Calu3 (cell line): ENCODE data around the gene APC2. TPM values are rescaled to one million over a fixed set of nuclear protein-coding genes. Genes with fewer than 3 reads are reported as not detected.
A peak's percentile ranks its signal among the peaks of the same experiment; 100 is the strongest.

Source experiments
- BruUV-seq: library from RNA; stranded (reverse); fragments of 400-500 nt; replicated peaks from 2 replicates; lab custom pipeline; 2021; lab: Mats Ljungman, UMichigan
- CTCF ChIA-PET: fragments of 300-600 bp; sonication (Branson Sonifier 250); formaldehyde crosslinking; loops from one replicate; lab custom pipeline; 2022; ENCODE audit warnings: antibody characterized with exemption; lab: Charles Lee
- DNase-seq: peaks from one replicate; pipeline ENCODE4 v3.0.0; 2022
- H3K27ac Mint-ChIP-seq: one replicate; pipeline ENCODE4 v1.8.0; 2022; ENCODE audit warnings: mixed read lengths; ENCODE audit not compliant: unreplicated experiment
- H3K27me3 Mint-ChIP-seq: one replicate; pipeline ENCODE4 v1.8.0; 2022; ENCODE audit warnings: mixed read lengths; ENCODE audit not compliant: unreplicated experiment
- H3K36me3 Mint-ChIP-seq: one replicate; pipeline ENCODE4 v1.8.0; 2022; ENCODE audit warnings: mild to moderate bottlenecking, moderate library complexity, mixed read lengths; ENCODE audit not compliant: insufficient read depth, unreplicated experiment
- H3K4me1 Mint-ChIP-seq: one replicate; pipeline ENCODE4 v1.8.0; 2022; ENCODE audit warnings: mild to moderate bottlenecking, low read depth, mixed read lengths; ENCODE audit not compliant: unreplicated experiment
- H3K4me3 Mint-ChIP-seq: one replicate; pipeline ENCODE4 v1.8.0; 2022; ENCODE audit warnings: mild to moderate bottlenecking, low read depth, moderate library complexity, mixed read lengths; ENCODE audit not compliant: unreplicated experiment
- H3K9me3 Mint-ChIP-seq: one replicate; pipeline ENCODE4 v1.8.0; 2022; ENCODE audit warnings: low read depth, mixed read lengths; ENCODE audit not compliant: unreplicated experiment
- CTCF ChIP-seq: fragments of 200-600 bp; IDR thresholded peaks from one replicate; pipeline ENCODE4 v1.8.0; 2022; ENCODE audit warnings: antibody characterized with exemption; ENCODE audit not compliant: unreplicated experiment
- intact Hi-C: fragments of 100-400 bp; cut with micrococcal nuclease; formaldehyde crosslinking; loops from one replicate; pipeline ENCODE4 v1.10.0; 2022; ENCODE audit not compliant: unreplicated experiment
- total RNA-seq: library from RNA; stranded (reverse); gene quantifications from 2 replicates; pipeline ENCODE4 v1.2.3, GENCODE V29; 2022

Gene APC2
- total RNA-seq, 1 experiment from 2014 or later = 0.12 TPM

- H3K4me1 Mint-ChIP-seq = no peaks in the 10 kb centered on the region
- H3K9me3 Mint-ChIP-seq = no peaks in the 10 kb centered on the region
- CTCF ChIA-PET = interaction anchor here (0.7 kb wide), 1 partner anchor 37 kb away, joined by 3 read pairs; no protein-coding TSS in a partner anchor
- H3K36me3 Mint-ChIP-seq = peaks cover 40% of the 10 kb centered on the region
- H3K4me3 Mint-ChIP-seq = peak overlapping the region; percentile 14
- H3K27ac Mint-ChIP-seq = no peak overlapping the region
- BruUV-seq = no TSS peak
- H3K27me3 Mint-ChIP-seq = peaks cover 52% of the 10 kb centered on the region
- intact Hi-C loops = no loop called here
- DNase-seq = no peak
- TF ChIP-seq CTCF = no peak
Measured at GRCh38 chr19:1446713-1447481, 3.0 kb upstream of the APC2 start.

- CTCF ChIA-PET = no interaction called here
- intact Hi-C loops = no loop called here
- TF ChIP-seq CTCF = no peak
- BruUV-seq = no TSS peak
- Mint-ChIP-seq H3K27ac (no peak overlapping the region), H3K27me3 (peaks cover 58% of the 10 kb centered on the region), H3K36me3 (peaks cover 34% of the 10 kb centered on the region), H3K4me3 (no peak overlapping the region), H3K4me1 (no peaks in the 10 kb centered on the region), H3K9me3 (no peaks in the 10 kb centered on the region)
- no peak for DNase-seq
Measured at GRCh38 chr19:1447504-1447903, 2.4 kb upstream of the APC2 start.

GRCh38 chr19:1447944-1448343, 2.0 kb upstream of the APC2 start:
- Mint-ChIP-seq H3K36me3 (peaks cover 30% of the 10 kb centered on the region), H3K9me3 (no peaks in the 10 kb centered on the region), H3K4me3 (no peak overlapping the region), H3K4me1 (no peaks in the 10 kb centered on the region), H3K27ac (no peak overlapping the region), H3K27me3 (peaks cover 62% of the 10 kb centered on the region)
- BruUV-seq = no TSS peak
- intact Hi-C loops = no loop called here
- DNase-seq = no peak
- CTCF ChIA-PET = interaction anchor here (0.7 kb wide), 1 partner anchor 100 kb away, joined by 3 read pairs; no protein-coding TSS in a partner anchor
- no peak for TF ChIP-seq CTCF

GRCh38 chr19:1450735-1451731, 1.1 kb downstream of the APC2 start:
- Mint-ChIP-seq H3K27me3 (peaks cover 91% of the 10 kb centered on the region), H3K4me1 (no peaks in the 10 kb centered on the region), H3K4me3 (no peak overlapping the region), H3K36me3 (peaks cover 23% of the 10 kb centered on the region), H3K9me3 (no peaks in the 10 kb centered on the region), H3K27ac (no peak overlapping the region)
- TF ChIP-seq CTCF = no peak
- CTCF ChIA-PET = no interaction called here
- no TSS peak for BruUV-seq
- intact Hi-C loops = no loop called here
- no peak for DNase-seq
